PC-9 (cell line): Measurements from ENCODE around the gene EXT2. TPM values are rescaled to one million over a fixed set of nuclear protein-coding genes. Genes with fewer than 3 reads are reported as not detected.

Source experiments
- BruUV-seq: library from RNA; stranded (reverse); fragments of 400-500 nt; replicated peaks from 2 replicates; lab custom pipeline; 2021; lab: Mats Ljungman, UMichigan
- CTCF ChIA-PET: fragments of 300-600 bp; sonication (Branson Sonifier 250); formaldehyde crosslinking; loops from one replicate; lab custom pipeline; 2022; ENCODE audit warnings: antibody characterized with exemption; lab: Charles Lee
- POLR2A ChIA-PET: fragments of 300-600 bp; sonication (Branson Sonifier 250); formaldehyde crosslinking; loops from one replicate; lab custom pipeline; 2022; ENCODE audit warnings: antibody characterized with exemption; ENCODE audit not compliant: unreplicated experiment; lab: Charles Lee
- DNase-seq, 2 experiments: peaks; one replicate each; pipeline versions ENCODE4 v3.0.0 to v3.0.0-alpha.2; 2015 to 2022; ENCODE audit warnings: mixed read lengths in 1 of 2
- H2AFZ ChIP-seq: fragments of 200-600 bp; sonication (generic); 2 replicates; pipeline ENCODE4 v1.8.1; 2017; ENCODE audit warnings: antibody characterized with exemption
- H3F3A ChIP-seq: fragments of 200-600 bp; sonication (generic); 2 replicates; pipeline ENCODE4 v1.8.1; 2017; ENCODE audit warnings: antibody characterized with exemption, mild to moderate bottlenecking, low read depth; ENCODE audit not compliant: insufficient read depth
- H3K27ac ChIP-seq: fragments of 200-600 bp; sonication (generic); 2 replicates; pipeline ENCODE4 v1.6.1; 2016; ENCODE audit warnings: mixed run types
- H3K27me3 ChIP-seq: fragments of 200-600 bp; sonication (generic); 2 replicates; pipeline ENCODE4 v1.6.1; 2016; ENCODE audit warnings: low read depth, mixed run types; ENCODE audit not compliant: insufficient read depth
- H3K36me3 ChIP-seq: fragments of 200-600 bp; sonication (generic); 2 replicates; pipeline ENCODE4 v1.6.1; 2016; ENCODE audit warnings: low read depth, mixed run types
- H3K4me1 ChIP-seq: fragments of 200-600 bp; sonication (generic); replicated peaks from 2 replicates; pipeline ENCODE4 v1.6.1; 2016; ENCODE audit warnings: mixed run types; ENCODE audit not compliant: insufficient read depth
- H3K4me2 ChIP-seq: fragments of 200-600 bp; sonication (generic); 2 replicates; pipeline ENCODE4 v1.6.1; 2017; ENCODE audit warnings: mixed run types
- H3K4me3 ChIP-seq: fragments of 200-600 bp; sonication (generic); 2 replicates; pipeline ENCODE4 v1.6.1; 2016; ENCODE audit warnings: mixed run types
- H3K79me2 ChIP-seq: fragments of 200-600 bp; sonication (generic); 2 replicates; pipeline ENCODE4 v1.6.1; 2017; ENCODE audit warnings: low read depth, mixed run types
- H3K9me2 ChIP-seq: fragments of 200-600 bp; sonication (generic); 2 replicates; pipeline ENCODE4 v1.8.1; 2017; ENCODE audit warnings: mild to moderate bottlenecking; ENCODE audit not compliant: insufficient read depth
- H3K9me3 ChIP-seq: fragments of 200-600 bp; sonication (generic); 2 replicates; pipeline ENCODE4 v1.8.1; 2016; ENCODE audit warnings: low read depth; ENCODE audit not compliant: insufficient read depth
- H4K20me1 ChIP-seq: fragments of 200-600 bp; sonication (generic); 2 replicates; pipeline ENCODE4 v1.8.1; 2017; ENCODE audit not compliant: insufficient read depth
- EZH2 ChIP-seq: fragments of 200-600 bp; sonication (generic); IDR thresholded peaks from 2 replicates; pipeline ENCODE4 v1.8.0; 2017; ENCODE audit warnings: antibody characterized with exemption, low read depth
- intact Hi-C: fragments of 100-400 bp; cut with micrococcal nuclease; formaldehyde crosslinking; loops from one replicate; pipeline ENCODE4 v1.10.0; 2022; ENCODE audit not compliant: unreplicated experiment
- total RNA-seq: library from RNA; stranded (reverse); gene quantifications from 2 replicates; pipeline ENCODE4 v1.2.3, GENCODE V29; 2021
- TF ChIP-seq, protein P1 (sequence below): fragments of 200-600 bp; sonication (generic); conservative IDR thresholded peaks from 2 replicates; pipeline ENCODE4 v1.6.1; 2017; ENCODE audit warnings: mixed run types, antibody characterized with exemption, mild to moderate bottlenecking, moderate library complexity

The EXT2 gene
- total RNA-seq, 1 experiment from 2014 or later = 72.4 TPM

GRCh38 chr11:44158384-44158783 lies 62.9 kb downstream of the EXT2 start:
- Histone ChIP-seq H4K20me1 (peaks cover 6% of the 10 kb centered on the region; the same call in 1 of the 2 replicates), H3K4me1 (no peaks in the 10 kb centered on the region), H3K79me2 (no peaks in the 10 kb centered on the region), H3K9me3 (no peaks in the 10 kb centered on the region; the same call in 1 of the 2 replicates), H3K4me3 (no peak overlapping the region), H3K9me2 (no peaks in the 10 kb centered on the region), H3K27me3 (no peaks in the 10 kb centered on the region), H3K4me2 (no peak overlapping the region), H3K36me3 (no peaks in the 10 kb centered on the region), H3F3A (no peaks in the 10 kb centered on the region), H3K27ac (no peak overlapping the region), H2AFZ (no peak overlapping the region)
- BruUV-seq = no TSS peak
- DNase-seq = no peak
- POLR2A ChIA-PET = no interaction called here
- intact Hi-C loops = no loop called here
- CTCF ChIA-PET = no interaction called here
- TF ChIP-seq, protein P1, sequence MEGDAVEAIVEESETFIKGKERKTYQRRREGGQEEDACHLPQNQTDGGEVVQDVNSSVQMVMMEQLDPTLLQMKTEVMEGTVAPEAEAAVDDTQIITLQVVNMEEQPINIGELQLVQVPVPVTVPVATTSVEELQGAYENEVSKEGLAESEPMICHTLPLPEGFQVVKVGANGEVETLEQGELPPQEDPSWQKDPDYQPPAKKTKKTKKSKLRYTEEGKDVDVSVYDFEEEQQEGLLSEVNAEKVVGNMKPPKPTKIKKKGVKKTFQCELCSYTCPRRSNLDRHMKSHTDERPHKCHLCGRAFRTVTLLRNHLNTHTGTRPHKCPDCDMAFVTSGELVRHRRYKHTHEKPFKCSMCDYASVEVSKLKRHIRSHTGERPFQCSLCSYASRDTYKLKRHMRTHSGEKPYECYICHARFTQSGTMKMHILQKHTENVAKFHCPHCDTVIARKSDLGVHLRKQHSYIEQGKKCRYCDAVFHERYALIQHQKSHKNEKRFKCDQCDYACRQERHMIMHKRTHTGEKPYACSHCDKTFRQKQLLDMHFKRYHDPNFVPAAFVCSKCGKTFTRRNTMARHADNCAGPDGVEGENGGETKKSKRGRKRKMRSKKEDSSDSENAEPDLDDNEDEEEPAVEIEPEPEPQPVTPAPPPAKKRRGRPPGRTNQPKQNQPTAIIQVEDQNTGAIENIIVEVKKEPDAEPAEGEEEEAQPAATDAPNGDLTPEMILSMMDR = no peak
- TF ChIP-seq EZH2 = no peak

- H3K4me3 ChIP-seq = no peak overlapping the region
- no peak for TF ChIP-seq EZH2
- TF ChIP-seq, protein P1 = no peak
- H3K9me2 ChIP-seq = no peaks in the 10 kb centered on the region
- H3K79me2 ChIP-seq = no peaks in the 10 kb centered on the region
- intact Hi-C loops = no loop called here
- CTCF ChIA-PET = no interaction called here
- POLR2A ChIA-PET = interaction anchor here (0.7 kb wide), 1 partner anchor 16 kb away, joined by 3 read pairs; no protein-coding TSS in a partner anchor
- no peak overlapping the region for H2AFZ ChIP-seq
- H3K36me3 ChIP-seq = no peaks in the 10 kb centered on the region
- no peaks in the 10 kb centered on the region for H3F3A ChIP-seq
- DNase-seq = no peak
- no peaks in the 10 kb centered on the region for H3K4me1 ChIP-seq
- peaks cover 6% of the 10 kb centered on the region; the same call in 1 of the 2 replicates for H4K20me1 ChIP-seq
- BruUV-seq = no TSS peak
- H3K27ac ChIP-seq = no peak overlapping the region
- H3K4me2 ChIP-seq = no peak overlapping the region
- H3K27me3 ChIP-seq = no peaks in the 10 kb centered on the region
- no peaks in the 10 kb centered on the region; the same call in 1 of the 2 replicates for H3K9me3 ChIP-seq
These were observed 64.6 kb downstream of the EXT2 start for GRCh38 chr11:44159848-44160721.

DNA sequence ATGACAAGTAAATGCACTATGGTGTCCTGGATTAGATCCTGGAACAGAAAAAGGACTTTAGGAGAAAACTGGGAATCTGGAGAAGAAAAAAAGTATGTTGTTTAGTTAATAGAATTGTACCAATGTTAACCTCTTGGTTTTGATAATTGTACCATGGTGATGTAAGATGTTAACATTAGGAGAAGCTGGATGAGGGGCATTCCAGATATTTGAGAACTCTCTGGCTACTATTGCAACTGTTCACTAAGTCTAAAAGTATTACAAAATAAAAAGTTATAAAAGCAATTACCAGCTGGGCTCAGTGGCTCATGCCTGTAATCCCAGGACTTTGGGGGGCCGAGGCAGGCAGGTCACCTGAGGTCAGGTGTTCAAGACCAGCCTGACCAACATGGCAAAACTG lies 66.5 kb downstream of the EXT2 start:
- peaks cover 13% of the 10 kb centered on the region; the same call in 1 of the 2 replicates for H4K20me1 ChIP-seq
- BruUV-seq = no TSS peak
- H3K4me1 ChIP-seq = no peaks in the 10 kb centered on the region
- TF ChIP-seq EZH2 = no peak
- TF ChIP-seq, protein P1 = no peak
- ChIA-PET CTCF (no interaction called here), POLR2A (no interaction called here)
- no peaks in the 10 kb centered on the region for H3K27me3 ChIP-seq
- no peaks in the 10 kb centered on the region for H3K9me2 ChIP-seq
- intact Hi-C loops = no loop called here
- H3K4me3 ChIP-seq = no peak overlapping the region
- H3K4me2 ChIP-seq = no peak overlapping the region
- H2AFZ ChIP-seq = no peak overlapping the region
- no peak overlapping the region for H3K27ac ChIP-seq
- DNase-seq = no peak
- no peaks in the 10 kb centered on the region for H3K36me3 ChIP-seq
- H3K79me2 ChIP-seq = no peaks in the 10 kb centered on the region
- H3K9me3 ChIP-seq = no peaks in the 10 kb centered on the region; the same call in 1 of the 2 replicates
- H3F3A ChIP-seq = no peaks in the 10 kb centered on the region
